GM21390 (cell line): ENCODE measurements around the gene COL5A1.
"Not testable (repeated sequence)": the region's sequence is repeated elsewhere in the genome, so short reads cannot be mapped to it uniquely, and the experiment has no call there.

Experiments used
- ATAC-seq: cut with Tn5 transposase; IDR thresholded peaks from one replicate; pipeline ENCODE4 v1.9.1; 2021; ENCODE audit not compliant: unreplicated experiment

The COL5A1 gene

DNA sequence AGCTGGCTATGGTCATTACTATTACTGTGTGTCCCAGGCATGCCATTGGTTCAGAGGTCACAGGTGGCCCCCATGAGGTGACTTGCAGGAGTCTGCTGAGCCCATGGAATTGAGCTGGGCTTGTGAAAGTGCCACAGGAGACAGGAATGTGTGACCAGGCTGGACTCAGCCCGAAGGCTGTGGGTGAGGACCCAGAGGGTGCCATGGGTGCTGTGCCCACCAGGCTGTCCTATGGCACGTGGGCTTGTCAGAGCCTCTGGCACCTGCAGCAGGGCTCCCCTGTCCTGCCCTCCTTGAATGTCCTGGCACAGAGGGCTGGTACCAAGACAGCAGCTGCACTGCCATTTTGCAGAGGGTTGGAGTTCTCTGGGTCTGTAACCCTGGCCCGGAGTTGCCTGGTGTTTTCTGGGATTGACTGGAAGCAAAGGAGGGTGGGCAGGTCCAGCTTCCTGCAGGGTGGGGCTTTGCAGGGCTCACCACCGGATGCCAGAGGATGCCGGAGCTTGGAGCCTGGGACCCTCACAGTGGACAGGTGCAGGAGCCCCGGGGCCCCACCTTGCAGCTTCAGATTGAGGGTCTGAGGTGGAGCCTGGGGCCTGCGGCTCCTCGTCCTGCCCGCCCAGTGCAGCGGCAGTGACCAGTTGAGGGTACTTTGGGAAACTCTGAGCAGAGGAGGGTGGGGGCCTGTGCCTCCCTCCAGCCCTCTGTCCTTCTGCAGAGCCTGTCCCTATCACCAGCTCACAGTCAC lies 14.2 kb downstream of the COL5A1 start:
- ATAC-seq: no peak

DNA sequence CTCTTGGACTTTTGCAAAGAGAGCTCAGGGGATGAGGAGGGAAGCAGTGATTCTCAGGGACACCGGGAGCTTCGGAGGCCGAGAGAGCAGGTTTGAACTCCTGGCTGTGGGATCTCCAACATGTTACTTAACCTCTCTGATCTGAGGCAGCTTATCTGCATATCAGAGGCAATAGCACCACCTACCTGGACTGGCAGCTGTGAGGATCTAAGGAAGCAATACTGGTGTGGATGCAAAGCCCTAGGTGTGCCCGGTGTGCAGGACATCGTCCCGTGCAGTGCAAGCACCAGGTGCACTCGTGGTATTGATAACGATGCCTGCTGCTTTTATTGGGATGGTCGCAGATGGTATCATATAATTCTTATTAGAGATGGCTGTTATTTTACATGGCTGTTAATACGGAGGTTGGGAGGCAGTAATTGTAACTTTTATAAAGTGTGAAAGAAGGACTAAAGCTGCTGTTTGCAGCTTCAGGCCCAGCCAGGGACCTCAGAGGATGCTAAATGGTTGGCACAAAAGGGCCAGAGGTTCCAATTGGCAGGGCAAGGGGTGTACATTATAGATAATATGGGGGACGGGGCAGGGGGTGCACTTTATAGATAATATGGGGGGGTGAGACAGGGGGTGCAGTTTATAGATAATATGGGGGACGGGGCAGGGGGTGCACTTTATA lies 14.9 kb downstream of the COL5A1 start:
- ATAC-seq: no peak

DNA sequence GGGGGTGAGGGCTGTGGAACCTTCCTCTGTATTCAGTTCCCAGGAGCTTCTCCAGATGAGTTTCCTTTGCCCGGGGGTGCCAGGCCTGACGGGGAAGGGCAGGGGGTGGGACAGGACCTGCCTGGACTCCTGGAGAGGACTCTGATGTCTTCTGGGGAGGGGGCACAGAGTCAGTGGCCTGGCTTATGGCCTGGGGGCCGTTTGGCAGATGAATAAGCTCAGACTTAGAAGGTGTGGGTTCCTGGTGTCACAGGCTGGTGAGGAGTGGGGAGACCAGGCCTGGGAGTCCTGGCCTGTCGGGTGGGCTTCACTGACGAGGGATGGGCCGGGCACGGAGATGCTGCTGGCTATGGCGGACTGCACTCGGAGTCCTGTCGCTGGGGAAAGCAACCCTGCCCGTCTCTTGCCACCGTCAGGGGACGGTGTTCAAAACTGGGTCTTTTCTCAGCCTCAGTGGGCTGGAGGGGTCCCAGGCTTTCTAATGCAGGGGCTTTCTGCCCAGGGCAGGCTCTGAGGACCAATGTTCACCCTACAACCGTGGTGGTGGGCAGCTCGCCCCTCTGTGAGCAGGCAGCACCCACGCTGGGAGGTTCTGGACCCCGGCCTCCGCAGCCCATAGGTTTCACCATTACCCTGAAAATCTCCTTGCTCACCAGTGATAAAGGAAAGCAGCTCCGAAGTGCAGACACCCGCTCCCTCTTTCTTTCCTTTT lies 16.2 kb downstream of the COL5A1 start:
- no peak for ATAC-seq

DNA sequence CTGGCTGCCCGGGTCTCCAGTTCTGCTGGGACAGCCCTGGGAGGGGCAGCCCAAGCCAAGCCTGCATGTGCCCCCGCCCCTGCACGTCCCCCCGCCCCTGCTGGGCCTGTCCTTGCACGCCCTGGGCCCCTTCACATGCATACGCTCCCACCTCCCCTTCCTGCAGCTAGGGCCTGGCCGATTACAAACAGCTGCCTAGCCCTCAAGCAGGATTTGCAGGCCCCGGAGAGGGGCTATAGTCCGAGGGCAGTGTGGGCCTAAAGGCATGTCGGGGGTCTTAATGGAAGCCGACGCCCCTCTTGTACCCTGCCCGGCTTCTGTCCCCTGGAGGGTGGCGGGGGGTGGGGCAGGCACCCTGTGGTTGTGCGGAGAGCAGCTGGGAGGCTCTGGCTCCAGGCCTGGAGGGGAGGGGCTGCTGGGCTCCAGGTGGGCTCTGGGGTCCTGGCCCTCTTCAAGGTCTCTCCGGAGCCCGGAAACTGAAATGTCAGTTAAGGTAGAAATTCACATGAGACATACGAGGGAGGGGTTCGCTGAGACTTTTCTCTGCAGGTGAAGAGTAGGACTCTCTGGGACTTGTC lies 16.9 kb downstream of the COL5A1 start:
- ATAC-seq: no peak

DNA sequence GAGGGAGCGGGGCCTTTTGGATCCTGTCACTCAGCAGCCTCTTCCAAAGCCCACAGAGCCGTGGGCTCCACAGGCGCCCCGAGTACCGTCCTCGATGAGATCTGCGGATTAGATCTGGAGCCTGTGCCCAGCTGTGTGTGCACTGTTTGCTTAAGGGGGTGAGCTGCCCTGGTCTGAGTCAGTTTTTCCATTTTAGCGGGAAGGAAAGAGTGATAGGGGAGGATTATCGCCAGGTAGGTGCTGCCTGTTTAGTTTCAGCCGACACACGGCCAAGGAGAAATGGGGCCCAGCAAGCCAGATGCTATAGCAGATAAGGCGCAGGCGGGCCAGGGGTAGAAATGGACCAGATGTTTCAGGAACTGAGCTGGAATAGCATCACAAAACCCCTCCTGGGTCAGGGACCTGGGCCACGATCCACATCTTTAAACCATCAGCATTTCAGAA lies 18.1 kb downstream of the COL5A1 start:
- no peak for ATAC-seq

DNA sequence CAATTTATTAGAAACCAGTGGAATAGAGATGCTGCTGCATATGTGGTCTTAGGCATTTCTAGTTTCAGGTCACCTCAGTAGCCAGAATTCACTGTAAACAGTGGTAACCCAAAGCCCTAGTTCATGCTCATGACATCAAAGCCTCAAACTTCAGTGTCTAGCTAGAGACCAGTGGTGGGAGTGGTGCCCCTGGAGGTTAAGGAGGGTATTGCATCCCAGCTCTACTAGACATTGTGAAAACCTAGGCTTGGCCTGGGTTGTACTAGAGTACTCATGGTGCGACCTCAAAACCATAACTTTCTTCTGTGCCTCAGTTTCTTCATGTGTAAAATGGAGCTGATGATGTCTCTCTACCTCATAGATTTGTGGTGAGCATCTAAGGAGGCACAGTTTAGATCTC lies 18.8 kb downstream of the COL5A1 start:
- no peak for ATAC-seq

DNA sequence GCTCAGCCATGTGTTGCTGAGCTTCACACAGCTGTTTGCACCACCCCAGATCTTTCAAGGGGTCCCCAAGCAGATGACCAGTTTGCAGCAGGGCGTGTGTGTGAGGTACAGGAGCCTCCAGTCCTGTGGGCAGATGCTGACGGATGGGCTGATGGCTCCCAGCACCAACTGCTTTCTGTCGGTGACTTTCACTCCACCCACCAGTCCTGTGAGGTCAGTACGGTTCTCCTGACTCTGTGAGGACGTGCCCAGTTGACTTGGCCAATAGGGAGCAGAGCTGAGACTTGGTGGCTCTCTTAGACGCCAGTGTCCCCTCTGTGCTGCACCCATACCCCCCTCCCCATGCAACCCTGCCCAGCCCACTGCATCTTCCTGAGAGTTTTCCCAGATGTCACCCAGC lies 19.7 kb downstream of the COL5A1 start:
- ATAC-seq: no peak

DNA sequence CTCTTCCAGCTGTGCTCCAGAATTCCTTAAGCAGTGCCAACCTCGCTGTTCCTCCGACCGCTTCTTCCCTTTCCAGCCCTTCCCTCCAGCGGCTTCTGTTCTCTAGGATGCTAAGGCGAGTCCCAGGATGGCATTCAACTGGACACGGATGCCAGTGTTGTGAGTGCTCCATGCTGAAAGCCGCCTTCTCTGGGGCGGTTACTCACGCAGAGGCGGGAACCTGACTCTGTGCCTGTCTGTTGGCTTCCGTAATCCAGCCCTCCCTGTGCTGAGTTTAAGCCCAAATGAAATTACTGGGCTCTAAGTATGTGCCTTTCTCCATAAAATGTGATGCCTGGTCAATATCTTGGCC lies 20.2 kb downstream of the COL5A1 start:
- no peak for ATAC-seq

DNA sequence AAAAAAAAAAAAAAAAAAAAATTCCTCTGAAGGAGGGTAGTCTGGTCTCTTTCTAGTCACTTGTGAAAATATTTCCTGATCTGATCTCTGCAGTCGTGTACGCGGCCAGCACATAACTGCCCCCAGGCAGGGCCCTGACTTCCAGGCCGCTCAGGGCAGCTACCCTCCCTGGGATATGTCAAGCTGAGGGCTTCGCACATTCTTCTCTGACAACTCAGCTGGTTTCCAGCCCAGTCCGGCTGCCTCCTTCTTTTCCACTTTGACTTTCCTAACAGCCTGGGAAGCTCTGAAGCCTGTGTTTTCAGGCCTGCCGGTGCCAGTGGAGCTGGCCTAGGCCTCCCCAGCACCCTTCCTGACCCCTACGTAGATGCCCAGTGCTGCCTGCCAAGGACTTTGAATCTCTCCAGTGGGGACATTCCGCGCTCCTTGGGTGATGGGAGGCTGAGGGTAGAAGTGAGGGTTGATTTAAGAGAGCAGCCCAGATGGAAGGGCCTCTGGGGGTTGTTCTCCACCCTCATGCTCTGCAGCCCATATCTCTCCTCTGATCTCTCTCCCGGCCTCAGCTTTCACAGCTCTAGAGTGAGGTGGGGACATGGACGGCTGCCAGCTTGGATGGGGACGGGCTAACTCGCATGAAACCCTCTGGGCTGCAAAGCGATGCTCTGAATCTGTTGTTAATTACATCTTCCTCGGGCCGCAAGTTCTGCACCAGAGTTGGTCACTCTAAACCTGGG lies 20.7 kb downstream of the COL5A1 start:
- no peak for ATAC-seq

DNA sequence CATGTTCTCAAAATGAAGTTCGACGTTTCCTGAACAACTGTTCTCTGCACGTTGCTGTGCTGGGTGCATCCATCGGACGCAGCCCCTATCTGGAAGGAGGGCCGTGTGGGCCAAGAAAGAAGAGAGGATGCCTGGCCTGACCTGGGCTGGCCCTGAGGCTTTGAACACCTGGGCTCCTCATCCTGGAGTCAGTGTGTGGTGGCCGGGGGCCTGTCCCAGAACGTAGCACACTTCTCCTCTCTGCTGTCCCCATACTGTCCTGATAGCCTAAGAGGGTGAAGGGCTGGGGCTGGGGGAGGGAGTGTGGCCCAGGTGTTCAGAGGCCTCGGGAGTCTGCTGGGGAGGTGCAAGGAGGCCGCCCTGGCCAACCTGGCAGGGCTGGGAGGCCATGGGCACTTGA lies 21.5 kb downstream of the COL5A1 start:
- ATAC-seq: no peak

DNA sequence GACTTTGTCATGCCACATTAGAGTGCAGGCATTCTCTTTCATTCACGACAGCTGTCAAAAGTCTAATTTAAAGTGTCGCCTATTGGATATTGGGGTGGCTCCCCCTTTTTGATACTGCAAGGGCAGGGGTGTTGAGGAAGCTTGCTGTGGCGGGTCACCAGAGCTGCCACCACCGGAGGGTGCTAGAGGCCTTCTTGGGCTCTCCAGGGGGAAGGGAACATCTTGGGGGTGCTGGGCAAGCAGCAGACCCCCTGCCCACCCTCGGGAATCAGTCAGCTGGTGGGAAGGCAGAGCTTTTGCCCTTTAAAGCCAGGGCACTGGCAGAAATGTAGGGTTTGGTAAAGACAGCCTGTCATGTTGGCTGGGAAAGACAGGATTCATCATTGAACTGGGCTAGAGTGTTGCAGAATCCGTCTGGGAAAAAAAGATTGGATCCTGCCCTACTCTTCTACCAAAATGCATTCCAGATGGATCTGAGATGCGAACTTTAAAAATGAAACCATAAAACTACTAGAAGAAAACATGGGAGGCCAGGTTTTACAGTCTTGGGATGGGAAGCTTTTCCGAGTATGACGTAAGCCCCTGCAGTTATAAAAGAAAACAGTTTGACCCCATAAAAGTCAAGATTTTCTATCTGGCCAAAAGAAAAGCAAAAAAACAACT lies 22.3 kb downstream of the COL5A1 start:
- no peak for ATAC-seq

DNA sequence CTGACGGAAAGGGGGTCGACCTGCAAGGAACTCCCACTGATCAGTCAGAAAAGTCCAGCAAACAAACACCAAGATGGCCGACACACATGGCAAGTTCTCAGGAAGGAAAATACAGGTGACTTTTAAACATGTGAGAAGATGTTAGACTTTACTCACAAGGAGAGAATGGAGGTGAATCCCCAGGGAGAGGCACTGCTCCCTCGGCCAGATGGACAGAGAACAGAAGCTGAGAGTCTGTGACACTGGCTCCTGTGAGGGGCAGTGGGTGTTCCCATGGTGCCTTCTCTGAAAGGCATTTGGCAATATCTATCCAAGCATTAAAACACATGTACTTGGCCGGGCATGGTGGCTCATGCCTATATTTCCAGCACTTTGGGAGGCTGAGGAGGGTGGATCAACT lies 22.8 kb downstream of the COL5A1 start:
- no peak for ATAC-seq

DNA sequence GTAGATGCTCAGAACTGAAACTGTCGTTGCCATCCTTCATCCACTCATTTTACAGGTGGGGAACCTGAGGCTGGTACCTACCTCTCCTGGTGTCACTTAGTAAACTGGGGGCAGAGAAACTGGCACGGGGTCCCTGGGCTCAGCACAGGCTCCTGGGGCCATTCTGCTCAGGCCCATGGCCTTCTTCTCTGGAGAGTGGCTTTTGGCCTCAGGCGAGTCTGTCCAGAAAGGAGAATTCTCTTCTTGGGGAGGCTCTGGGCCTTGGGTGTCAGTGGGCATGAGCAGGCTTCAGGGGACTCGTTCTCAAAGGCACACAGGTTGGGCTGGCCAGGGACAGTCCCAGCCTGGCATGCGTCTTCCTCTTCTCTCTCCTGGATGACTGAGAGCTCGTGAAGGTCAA lies 24.6 kb downstream of the COL5A1 start:
- ATAC-seq: no peak

DNA sequence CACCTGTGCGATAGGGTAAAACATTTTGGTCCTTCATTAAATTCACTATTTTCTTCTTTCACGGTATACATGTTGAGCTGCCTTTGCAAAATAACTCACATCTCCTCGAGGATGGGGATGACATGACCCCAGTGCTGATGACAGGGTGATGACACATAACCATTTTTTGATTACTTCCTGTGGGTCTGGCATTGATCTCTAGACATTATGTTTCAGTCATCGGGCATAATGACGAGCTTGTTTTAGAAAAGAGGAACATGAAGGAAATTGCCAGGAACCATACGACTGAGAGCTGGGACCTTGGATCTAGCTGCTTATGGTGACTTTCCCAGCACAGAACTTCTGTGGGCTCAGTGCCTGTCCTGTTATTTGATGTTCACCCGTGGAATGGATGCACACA lies 25.2 kb downstream of the COL5A1 start:
- no peak for ATAC-seq

DNA sequence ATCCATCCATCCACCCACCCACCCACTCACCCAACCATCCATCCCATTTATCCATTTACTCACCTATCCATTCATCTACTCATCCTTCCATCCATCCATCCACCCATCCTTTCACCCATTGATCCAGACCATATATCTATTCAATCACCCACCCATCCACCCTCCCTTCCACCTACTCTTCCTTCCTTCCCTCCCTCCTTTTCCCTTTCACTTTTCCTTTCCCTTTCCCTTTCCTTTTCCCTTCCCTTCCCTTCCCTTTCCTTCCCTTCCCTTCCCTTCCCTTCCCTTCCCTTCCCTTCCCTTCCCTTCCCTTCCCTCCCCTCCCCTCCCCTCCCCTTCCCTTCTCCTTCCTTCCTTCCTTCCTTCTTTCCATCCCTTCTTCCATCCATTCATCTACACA lies 27.4 kb downstream of the COL5A1 start:
- not testable (repeated sequence) for ATAC-seq

DNA sequence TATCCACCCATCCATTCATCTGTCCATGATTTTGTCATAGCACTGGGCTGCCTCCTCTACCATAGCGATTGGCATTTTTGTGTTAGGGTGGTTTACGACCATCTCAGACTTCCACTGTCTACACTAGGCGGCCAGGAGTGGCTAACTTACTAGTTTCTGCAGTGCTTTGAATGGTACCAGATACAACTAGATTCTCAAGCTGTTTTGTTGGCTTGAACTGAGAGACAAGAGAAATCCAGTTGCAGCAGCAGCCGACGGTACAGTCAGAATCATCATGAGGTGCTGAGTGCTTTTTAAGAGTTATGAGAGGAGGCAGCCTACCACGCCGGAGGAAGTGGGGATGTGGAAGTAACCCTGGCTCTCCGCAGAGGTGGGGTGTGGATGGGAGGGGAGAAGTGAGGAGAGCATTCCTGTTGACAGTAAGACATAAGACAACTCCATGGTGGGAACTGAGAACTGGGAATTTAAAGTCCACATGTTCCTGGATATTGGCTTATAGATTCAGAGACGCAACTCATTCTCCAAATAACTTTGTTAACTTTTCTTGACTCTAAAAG lies 27.9 kb downstream of the COL5A1 start:
- ATAC-seq: no peak

DNA sequence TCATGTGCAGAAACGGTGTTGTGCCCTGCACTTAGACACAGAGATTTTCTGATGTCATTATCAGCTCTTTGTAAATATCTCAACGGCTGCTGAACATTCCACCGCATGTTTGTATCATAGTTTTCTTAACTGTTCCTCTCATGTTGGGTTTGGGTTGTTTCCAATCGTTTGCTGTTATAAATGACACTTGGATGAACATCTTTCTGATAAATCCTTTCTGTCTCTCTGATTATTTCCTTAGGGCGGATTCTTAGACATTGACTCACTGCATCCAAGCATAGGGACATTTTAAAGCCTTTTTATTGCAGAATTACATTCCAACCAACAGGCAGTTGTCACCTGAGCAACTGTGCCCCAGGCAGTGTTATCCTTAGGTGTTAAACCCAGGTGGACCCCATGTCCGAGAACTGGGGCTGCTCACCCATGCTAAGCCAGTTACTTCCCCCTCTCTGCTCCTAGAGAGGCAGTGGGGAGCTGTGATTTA lies 28.5 kb downstream of the COL5A1 start:
- no peak for ATAC-seq

DNA sequence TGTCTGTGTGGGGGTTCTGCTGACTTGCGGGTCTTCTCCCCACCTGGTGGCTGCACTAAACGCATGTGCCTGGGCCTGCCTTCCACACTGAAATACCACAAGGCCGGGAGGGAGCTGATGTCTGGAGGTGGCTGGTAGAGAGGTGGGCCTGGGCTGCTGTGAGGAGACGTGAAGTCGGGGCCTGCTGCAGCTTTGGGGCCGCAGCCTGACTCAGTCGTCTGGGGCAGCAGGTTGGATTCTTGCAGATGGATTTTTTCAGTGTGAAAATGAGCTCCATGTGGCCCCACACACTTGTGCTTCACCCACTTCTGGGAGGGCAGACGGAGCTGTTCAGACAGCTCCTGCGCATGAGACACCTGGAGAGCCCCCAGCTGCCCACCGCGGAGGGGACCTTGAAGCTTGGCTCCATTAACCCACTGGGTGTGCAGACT lies 29.3 kb downstream of the COL5A1 start:
- ATAC-seq: no peak

DNA sequence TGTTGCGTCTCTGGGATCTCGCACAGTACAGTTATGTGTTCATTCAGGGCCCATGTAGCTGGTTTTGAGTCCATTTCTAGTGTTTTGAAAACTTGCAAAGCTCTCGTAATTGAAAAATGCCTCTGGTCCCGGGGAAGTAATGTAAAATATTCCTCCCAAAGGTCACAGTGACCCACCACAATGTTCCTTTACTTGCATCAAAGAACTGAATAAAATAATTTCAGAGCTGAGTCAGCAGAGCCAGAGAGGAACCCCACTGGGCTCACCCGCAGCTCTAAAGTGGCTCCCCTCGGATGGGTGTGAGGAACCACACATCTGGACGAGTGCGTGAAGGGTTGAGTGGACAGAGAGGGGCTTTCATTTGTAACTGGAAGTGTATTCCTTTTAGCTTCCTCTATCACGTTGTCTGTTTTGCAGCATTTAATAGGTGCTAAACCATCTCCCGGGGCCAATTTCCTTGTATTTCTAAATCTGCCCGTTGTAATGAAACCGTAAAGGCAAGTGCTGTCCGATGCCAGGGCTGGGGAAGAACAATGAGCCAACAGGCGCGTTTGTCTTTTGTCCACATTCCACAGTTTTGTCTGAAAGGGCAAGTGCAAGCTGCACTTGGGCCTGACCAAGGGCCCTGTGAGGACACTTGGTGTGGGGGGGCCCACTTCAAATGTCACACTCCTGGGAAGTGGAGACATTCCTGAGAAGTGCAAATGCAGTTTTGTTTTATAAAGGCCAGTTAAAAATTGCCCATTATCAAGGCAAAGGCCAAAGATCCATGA lies 29.9 kb downstream of the COL5A1 start:
- ATAC-seq: no peak
